Thoracic aorta (tissue), 2 donors: Measurements from ENCODE around the gene FHIT. TPM values are rescaled to one million over a fixed set of nuclear protein-coding genes. Genes with fewer than 3 reads are reported as not detected.

Source experiments
- ATAC-seq: fragments of 150-250 bp; one replicate; pipeline ENCODE4 v1.8.0; 2017; ENCODE audit warnings: low read depth; ENCODE audit not compliant: insufficient number of reproducible peaks, low FRiP score
- DNase-seq: peaks from one replicate; pipeline ENCODE4 v3.0.0-alpha.2; 2020; ENCODE audit warnings: low spot score
- H3K27ac ChIP-seq, 2 donors: fragments of 200-600 bp; sonication (generic); 1 replicate in 1 of 2; 2 replicates in 1 of 2; pipeline ENCODE4 v1.5.1; 2016; ENCODE audit warnings: mild to moderate bottlenecking in 2 of 2, moderate library complexity in 2 of 2
- H3K27me3 ChIP-seq: fragments of 200-600 bp; sonication (generic); replicated peaks from 2 replicates; pipeline ENCODE4 v1.6.0; 2016; ENCODE audit warnings: mild to moderate bottlenecking; ENCODE audit not compliant: insufficient read depth
- H3K36me3 ChIP-seq: fragments of 200-600 bp; sonication (generic); one replicate; pipeline ENCODE4 v1.5.1; 2016
- H3K4me1 ChIP-seq, 2 donors: fragments of 200-600 bp; sonication (generic); 1 replicate in 1 of 2; 2 replicates in 1 of 2; pipeline versions ENCODE4 v1.5.1 to v1.6.0; 2016; ENCODE audit warnings: low read depth in 2 of 2, mild to moderate bottlenecking in 1 of 2; ENCODE audit not compliant: control insufficient read depth in 1 of 2
- H3K4me3 ChIP-seq: fragments of 200-600 bp; sonication (generic); 2 replicates; pipeline ENCODE4 v1.5.1; 2016; ENCODE audit warnings: mild to moderate bottlenecking
- H3K9me3 ChIP-seq: fragments of 200-600 bp; sonication (generic); 2 replicates; pipeline ENCODE4 v1.5.1; 2016
- CTCF ChIP-seq: fragments of 200-600 bp; sonication (generic); IDR thresholded peaks from one replicate; pipeline ENCODE4 v1.5.1; 2019; ENCODE audit warnings: antibody characterized with exemption
- total RNA-seq, 2 donors: library from RNA; depleted of rRNA; stranded (reverse); fragments of >200 nt; gene quantifications; one replicate each; pipeline versions ENCODE4 v1.1.0 to v1.2.3, GENCODE V29; 2016

FHIT gene
- total RNA-seq, 2 donors from 2014 or later, result 2.0 to 2.3 TPM

GRCh38 chr3:60932643-60933042 is 318.6 kb downstream of the FHIT start:
- DNase-seq (no peak), ATAC-seq (no peak)
- Histone ChIP-seq H3K4me3 (no peak overlapping the region), H3K27me3 (no peaks in the 10 kb centered on the region), H3K36me3 (no peaks in the 10 kb centered on the region), H3K4me1 (no peaks in the 10 kb centered on the region), H3K9me3 (no peaks in the 10 kb centered on the region), H3K27ac (no peak overlapping the region)
- no peak for TF ChIP-seq CTCF

- no peak overlapping the region for H3K27ac ChIP-seq
- H3K36me3 ChIP-seq, result no peaks in the 10 kb centered on the region
- ATAC-seq (no peak), DNase-seq (no peak)
- no peaks in the 10 kb centered on the region for H3K4me1 ChIP-seq
- no peaks in the 10 kb centered on the region for H3K27me3 ChIP-seq
- H3K9me3 ChIP-seq, result no peaks in the 10 kb centered on the region
- no peak overlapping the region for H3K4me3 ChIP-seq
- TF ChIP-seq CTCF, result no peak
Observed at GRCh38 chr3:60932170-60932569, 319.1 kb downstream of the FHIT start.

GRCh38 chr3:60931452-60931851 is 319.8 kb downstream of the FHIT start:
- no peak for ATAC-seq
- H3K9me3 ChIP-seq, result no peaks in the 10 kb centered on the region
- no peaks in the 10 kb centered on the region for H3K4me1 ChIP-seq
- no peak overlapping the region for H3K4me3 ChIP-seq
- TF ChIP-seq CTCF, result no peak
- no peaks in the 10 kb centered on the region for H3K27me3 ChIP-seq
- H3K36me3 ChIP-seq, result no peaks in the 10 kb centered on the region
- no peak for DNase-seq
- H3K27ac ChIP-seq, result no peak overlapping the region

GRCh38 chr3:60920519-60920918 is 330.7 kb downstream of the FHIT start:
- no peak for ATAC-seq
- H3K27me3 ChIP-seq, result no peaks in the 10 kb centered on the region
- TF ChIP-seq CTCF, result no peak
- no peaks in the 10 kb centered on the region for H3K9me3 ChIP-seq
- DNase-seq, result no peak
- H3K4me3 ChIP-seq, result no peak overlapping the region
- no peaks in the 10 kb centered on the region for H3K4me1 ChIP-seq
- no peaks in the 10 kb centered on the region for H3K36me3 ChIP-seq
- no peak overlapping the region for H3K27ac ChIP-seq

- TF ChIP-seq CTCF, result no peak
- H3K36me3 ChIP-seq, result no peaks in the 10 kb centered on the region
Observed at GRCh38 chr3:60919296-60919695, 332.0 kb downstream of the FHIT start.

More at GRCh38 chr3:60919296-60919695, 332.0 kb downstream of the FHIT start:
- no peaks in the 10 kb centered on the region for H3K9me3 ChIP-seq
- no peak overlapping the region for H3K4me3 ChIP-seq
- no peak overlapping the region for H3K27ac ChIP-seq
- DNase-seq, result no peak
- ATAC-seq, result no peak
- H3K27me3 ChIP-seq, result no peaks in the 10 kb centered on the region
- H3K4me1 ChIP-seq, result no peaks in the 10 kb centered on the region
